Activated T-helper 2 cell treated with anti-CD3 and anti-CD28 coated beads, Interferon-gamma antibody, Interleukin-2, Interleukin-4, amounts not matched to agents 10 μg/mL and 5 μg/mL and 100 μg/mL, durations not matched to agents 14 hours and 24 hours and 36 hours (primary cell): ENCODE measurements around the gene TMCO2. TPM values are rescaled to one million over a fixed set of nuclear protein-coding genes. Genes with fewer than 3 reads are reported as not detected.
"Not testable (repeated sequence)": the region's sequence is repeated elsewhere in the genome, so short reads cannot be mapped to it uniquely, and the experiment has no call there.

Source experiments
- DNase-seq: peaks from one replicate; pipeline ENCODE4 v3.0.0; 2021; ENCODE audit warnings: low spot score
- H3K27ac Mint-ChIP-seq: one replicate; pipeline ENCODE4 v1.8.0; 2021; ENCODE audit warnings: mixed read lengths
- H3K27me3 Mint-ChIP-seq: one replicate; pipeline ENCODE4 v1.8.0; 2021; ENCODE audit warnings: low read depth, mixed read lengths
- H3K36me3 Mint-ChIP-seq: one replicate; pipeline ENCODE4 v1.8.0; 2021; ENCODE audit warnings: low read depth, mixed read lengths
- H3K4me1 Mint-ChIP-seq: one replicate; pipeline ENCODE4 v1.8.0; 2021; ENCODE audit warnings: low read depth, mixed read lengths
- H3K4me3 Mint-ChIP-seq: one replicate; pipeline ENCODE4 v1.8.0; 2021; ENCODE audit warnings: low read depth, mild to moderate bottlenecking, moderate library complexity, mixed read lengths
- H3K9me3 Mint-ChIP-seq: one replicate; pipeline ENCODE4 v1.8.0; 2021; ENCODE audit warnings: mixed read lengths
- intact Hi-C: fragments of 100-400 bp; cut with micrococcal nuclease; formaldehyde crosslinking; loops from one replicate; pipeline ENCODE4 v1.15.1; 2023
- total RNA-seq: library from RNA; stranded (reverse); gene quantifications from 2 replicates; pipeline ENCODE4 v1.2.3, GENCODE V29; 2022

Gene TMCO2
- total RNA-seq: not detected in 2 replicates

DNA sequence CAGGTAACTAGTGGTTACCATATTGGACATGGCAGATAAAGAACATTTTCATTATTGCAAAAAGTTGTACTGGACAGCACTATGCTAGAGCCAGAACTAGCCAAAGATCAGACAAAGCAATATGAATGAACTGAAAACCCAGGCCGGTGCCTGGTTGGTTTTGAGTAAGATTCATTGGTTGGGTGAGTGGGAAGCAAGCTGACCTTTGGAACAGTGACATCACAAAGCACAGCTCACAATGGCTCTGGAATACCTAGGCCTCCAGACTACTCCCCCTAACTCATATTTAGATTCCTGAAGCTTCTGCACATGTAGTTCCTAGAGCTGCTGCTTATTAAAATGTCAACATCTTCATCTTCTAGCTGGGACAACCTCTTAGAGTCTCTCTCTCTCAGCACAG, at the start of gene TMCO2:
Gene TMCO2, plus strand, starts transcription at position 283 of the 400 bp plus-strand sequence. Its CDS starts 57 bp downstream, at position 340.
- no peaks in the 10 kb centered on the region for H3K36me3 Mint-ChIP-seq
- no peaks in the 10 kb centered on the region for H3K9me3 Mint-ChIP-seq
- H3K4me1 Mint-ChIP-seq: peaks cover 22% of the 10 kb centered on the region
- intact Hi-C loops: loop anchor here (10.0 kb wide), 1 partner anchor 447 kb away; the partner anchor contains the start of gene NFYC
- H3K4me3 Mint-ChIP-seq: no peak within 1 kb of the TSS
- no peak for DNase-seq
- H3K27ac Mint-ChIP-seq: no peak within 1 kb of the TSS
- no peaks in the 10 kb centered on the region for H3K27me3 Mint-ChIP-seq

DNA sequence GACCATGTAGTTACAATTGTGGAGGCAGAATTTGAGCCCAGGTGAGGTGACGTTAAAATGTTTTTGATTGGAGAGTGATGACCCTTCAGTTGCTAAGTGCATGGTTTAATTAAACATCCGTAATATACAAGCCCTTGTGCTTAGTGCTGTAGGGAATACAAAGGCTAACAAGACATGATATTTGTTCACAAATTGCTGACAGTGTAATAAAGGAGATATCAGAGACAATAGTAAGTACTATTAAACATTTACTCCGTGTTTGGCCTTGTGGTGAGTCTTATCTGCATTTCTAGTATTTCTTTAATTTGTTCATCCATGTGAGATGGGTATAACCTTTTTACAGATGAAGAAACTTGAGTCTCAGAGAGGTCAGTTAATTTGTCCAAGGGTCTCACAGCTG, 48.6 kb upstream of the TMCO2 start:
- peaks cover 5% of the 10 kb centered on the region for H3K4me1 Mint-ChIP-seq
- no peaks in the 10 kb centered on the region for H3K27me3 Mint-ChIP-seq
- no peak for DNase-seq
- H3K4me3 Mint-ChIP-seq: no peak overlapping the region
- H3K9me3 Mint-ChIP-seq: no peaks in the 10 kb centered on the region
- intact Hi-C loops: no loop called here
- peaks cover 51% of the 10 kb centered on the region for H3K36me3 Mint-ChIP-seq
- no peak overlapping the region for H3K27ac Mint-ChIP-seq

DNA sequence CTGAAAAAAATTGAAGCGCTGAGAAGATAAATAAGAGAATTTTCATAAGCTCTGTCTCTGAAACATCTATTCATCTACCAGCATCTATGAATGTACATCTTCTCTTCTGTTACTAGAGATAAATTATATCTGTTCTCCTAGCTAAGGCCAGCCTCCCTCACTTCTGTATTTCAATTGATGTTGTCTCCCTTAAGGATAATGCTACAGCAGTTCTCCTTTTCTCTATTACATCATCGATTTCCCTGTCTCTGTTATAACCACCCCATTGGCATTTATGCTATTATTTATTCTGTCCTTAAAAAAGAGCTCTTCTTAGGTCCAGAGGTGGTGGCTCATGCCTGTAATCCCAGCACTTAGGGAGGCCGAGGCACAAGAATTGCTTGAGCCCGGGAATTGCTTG, 42.9 kb upstream of the TMCO2 start:
- H3K4me3 Mint-ChIP-seq: no peak overlapping the region
- no peak for DNase-seq
- H3K36me3 Mint-ChIP-seq: peaks cover 55% of the 10 kb centered on the region
- no peaks in the 10 kb centered on the region for H3K9me3 Mint-ChIP-seq
- peaks cover 13% of the 10 kb centered on the region for H3K4me1 Mint-ChIP-seq
- intact Hi-C loops: no loop called here
- no peaks in the 10 kb centered on the region for H3K27me3 Mint-ChIP-seq
- peak overlapping the region; percentile 33 for H3K27ac Mint-ChIP-seq

DNA sequence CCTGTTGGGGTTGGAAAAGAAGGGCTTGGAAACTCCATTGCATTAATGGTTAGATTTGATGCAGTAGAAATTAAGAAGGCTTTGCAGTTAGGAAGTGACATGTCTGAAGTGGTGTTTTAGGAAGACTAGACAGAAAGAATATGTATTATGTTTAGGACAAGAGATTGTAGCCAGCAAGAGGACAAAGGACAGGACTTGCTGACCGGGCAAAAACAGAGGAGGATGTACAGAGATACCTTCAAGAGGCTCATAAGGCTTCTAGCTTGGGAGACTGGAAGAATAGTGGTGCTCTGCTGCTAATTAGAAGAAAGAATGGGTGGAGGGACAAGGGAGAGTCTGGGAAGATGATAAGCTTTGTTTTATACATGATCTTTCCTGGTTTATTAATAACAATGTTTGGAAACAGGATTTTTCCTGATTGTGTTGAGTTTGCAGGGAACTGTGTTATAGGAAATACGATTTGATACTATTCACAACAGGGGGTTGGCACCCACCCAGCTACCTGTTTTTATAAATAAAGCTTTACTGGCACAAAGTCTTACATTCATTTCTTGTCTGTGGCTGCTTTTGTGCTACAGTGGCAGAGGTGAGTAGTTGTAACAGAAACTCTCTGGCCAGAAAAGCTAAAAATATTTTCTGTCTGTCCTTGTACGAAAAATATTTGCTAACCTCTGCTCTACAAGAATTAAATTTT, 37.1 kb upstream of the TMCO2 start:
- Mint-ChIP-seq H3K4me1 (peaks cover 23% of the 10 kb centered on the region), H3K27me3 (no peaks in the 10 kb centered on the region), H3K36me3 (peaks cover 70% of the 10 kb centered on the region), H3K9me3 (no peaks in the 10 kb centered on the region), H3K4me3 (no peak overlapping the region), H3K27ac (no peak overlapping the region)
- intact Hi-C loops: no loop called here
- DNase-seq: no peak

DNA sequence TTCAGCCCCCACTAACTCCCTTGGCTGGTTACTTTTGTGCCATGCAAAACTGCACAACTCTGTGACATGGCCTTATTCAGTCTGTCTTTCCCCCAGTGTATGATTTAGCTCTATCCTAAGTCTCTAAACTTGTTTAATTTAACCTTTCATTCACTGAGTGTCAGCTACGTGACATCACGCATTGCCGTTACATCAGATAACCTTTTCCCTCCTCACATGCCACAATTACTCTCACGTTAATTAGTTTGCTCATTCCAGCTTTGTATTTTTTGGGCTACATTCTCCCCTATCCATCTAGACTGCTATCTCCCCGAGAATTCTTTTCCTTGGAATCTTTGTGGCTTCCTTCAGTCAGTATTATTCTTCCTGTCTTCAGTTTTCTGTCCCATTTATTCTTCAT, 29.4 kb upstream of the TMCO2 start:
- no peak overlapping the region for H3K4me3 Mint-ChIP-seq
- no peaks in the 10 kb centered on the region for H3K27me3 Mint-ChIP-seq
- H3K36me3 Mint-ChIP-seq: peaks cover 56% of the 10 kb centered on the region
- DNase-seq: no peak
- intact Hi-C loops: loop anchor here (2.0 kb wide), 1 partner anchor 14 kb away; no protein-coding TSS in a partner anchor
- H3K9me3 Mint-ChIP-seq: no peaks in the 10 kb centered on the region
- peak overlapping the region; percentile 11 for H3K27ac Mint-ChIP-seq
- peaks cover 35% of the 10 kb centered on the region for H3K4me1 Mint-ChIP-seq

DNA sequence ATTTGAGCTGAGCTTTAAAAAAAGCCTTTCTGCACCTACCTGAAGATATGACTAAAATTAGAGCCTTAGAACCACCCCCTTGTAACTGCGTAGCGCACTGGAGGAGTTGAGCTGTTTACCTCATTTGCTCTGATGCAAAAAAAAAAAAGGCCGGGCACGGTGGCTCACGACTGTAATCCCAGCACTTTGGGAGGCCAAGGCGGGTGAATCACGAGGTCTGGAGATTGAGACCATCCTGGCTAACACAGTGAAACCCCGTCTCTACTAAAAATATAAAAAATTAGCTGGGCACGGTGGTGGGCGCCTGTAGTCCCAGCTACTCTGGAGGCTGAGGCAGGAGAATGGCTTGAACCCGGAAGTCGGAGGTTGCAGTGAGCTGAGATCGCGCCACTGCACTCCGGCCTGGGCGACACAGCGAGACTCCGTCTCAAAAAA, 26.2 kb upstream of the TMCO2 start:
- H3K27me3 Mint-ChIP-seq, intact Hi-C loops, H3K9me3 Mint-ChIP-seq, DNase-seq, H3K4me3 Mint-ChIP-seq, H3K27ac Mint-ChIP-seq: not testable (repeated sequence)
- Mint-ChIP-seq H3K36me3 (peaks cover 46% of the 10 kb centered on the region), H3K4me1 (peaks cover 28% of the 10 kb centered on the region)

DNA sequence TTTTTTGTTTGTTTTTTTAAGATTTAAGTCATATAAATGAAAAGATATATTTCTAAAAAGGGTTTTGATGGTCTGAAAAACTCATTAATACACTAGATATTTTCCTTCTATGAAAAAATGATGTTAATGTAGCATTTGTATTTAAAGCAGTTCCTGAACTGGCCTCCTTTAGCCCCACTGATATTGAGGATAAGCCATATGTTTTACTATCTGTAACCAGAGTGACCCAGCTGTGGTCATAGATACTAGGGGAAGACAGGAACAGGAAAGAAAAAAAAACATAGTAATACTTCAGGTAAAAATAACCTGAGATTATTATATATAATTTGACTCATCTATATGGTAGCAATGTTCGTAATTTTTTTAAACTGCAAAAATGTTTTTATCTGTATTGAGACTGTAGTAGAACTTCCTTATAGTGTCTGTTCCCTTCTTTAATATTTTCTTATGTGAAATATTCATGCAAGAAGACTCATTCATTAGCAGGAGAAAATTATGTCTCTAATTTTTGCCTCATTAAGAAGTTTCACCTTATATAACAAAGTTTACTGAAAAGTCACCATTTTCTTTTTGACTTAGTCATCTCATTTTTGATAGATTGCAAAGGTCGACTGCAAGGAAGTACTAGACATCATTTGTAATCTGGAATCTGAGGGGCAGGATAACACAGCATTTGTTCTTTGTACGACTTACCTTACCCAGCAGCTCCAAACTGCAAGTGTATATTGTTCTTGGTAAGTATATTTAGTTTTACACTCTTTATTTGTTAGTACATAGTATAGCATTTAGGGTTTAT, 25.6 kb upstream of the TMCO2 start:
- intact Hi-C loops: loop anchor here (2.0 kb wide), 1 partner anchor 43 kb away; no protein-coding TSS in a partner anchor
- Mint-ChIP-seq H3K4me1 (peaks cover 27% of the 10 kb centered on the region), H3K27ac (no peak overlapping the region), H3K9me3 (no peaks in the 10 kb centered on the region), H3K36me3 (peaks cover 43% of the 10 kb centered on the region), H3K27me3 (no peaks in the 10 kb centered on the region), H3K4me3 (no peak overlapping the region)
- no peak for DNase-seq

DNA sequence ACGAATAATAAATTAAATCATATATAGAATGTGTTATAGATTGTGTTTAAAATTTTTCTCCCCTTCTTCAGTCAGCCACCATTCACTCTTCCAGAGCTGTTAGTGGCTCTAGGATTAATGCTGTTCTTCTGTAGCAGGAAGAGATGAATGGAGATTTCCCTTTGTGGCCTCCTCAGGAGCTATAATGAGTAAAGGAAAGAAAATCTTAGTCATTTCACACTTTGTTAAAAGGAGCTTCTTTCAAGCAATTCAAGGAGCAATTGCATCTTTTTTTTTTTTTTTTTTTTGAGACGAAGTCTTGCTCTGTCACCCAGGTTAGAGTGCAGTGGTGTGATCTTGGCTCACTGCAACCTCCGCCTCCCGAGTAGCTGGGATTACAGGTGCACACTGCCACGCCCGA, 23.7 kb upstream of the TMCO2 start:
- Mint-ChIP-seq H3K9me3 (no peaks in the 10 kb centered on the region), H3K4me3 (no peak overlapping the region), H3K36me3 (peaks cover 46% of the 10 kb centered on the region), H3K27ac (no peak overlapping the region), H3K27me3 (no peaks in the 10 kb centered on the region), H3K4me1 (peaks cover 23% of the 10 kb centered on the region)
- intact Hi-C loops: no loop called here
- no peak for DNase-seq

DNA sequence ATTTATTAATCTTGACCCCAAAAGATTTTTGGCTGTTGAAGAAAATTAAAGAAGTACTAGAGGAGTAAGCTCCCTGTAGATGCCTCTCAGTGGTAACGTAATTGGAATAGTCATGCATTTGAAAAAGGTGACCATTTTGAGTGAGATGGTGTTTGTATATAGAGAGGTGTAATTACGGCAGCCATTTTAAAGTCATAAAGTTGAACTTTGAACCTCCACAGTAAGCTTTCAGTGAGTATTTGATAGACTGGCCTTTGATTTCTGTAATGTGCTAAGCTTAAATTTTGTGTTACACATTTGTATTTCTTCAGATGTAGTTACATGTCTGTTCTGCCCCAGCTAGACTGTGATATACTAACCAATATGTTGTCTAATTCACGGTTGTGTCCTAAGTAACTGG, 21.5 kb upstream of the TMCO2 start:
- Mint-ChIP-seq H3K36me3 (peaks cover 49% of the 10 kb centered on the region), H3K27ac (no peak overlapping the region), H3K9me3 (no peaks in the 10 kb centered on the region), H3K4me1 (peaks cover 28% of the 10 kb centered on the region), H3K27me3 (no peaks in the 10 kb centered on the region), H3K4me3 (no peak overlapping the region)
- intact Hi-C loops: no loop called here
- no peak for DNase-seq

DNA sequence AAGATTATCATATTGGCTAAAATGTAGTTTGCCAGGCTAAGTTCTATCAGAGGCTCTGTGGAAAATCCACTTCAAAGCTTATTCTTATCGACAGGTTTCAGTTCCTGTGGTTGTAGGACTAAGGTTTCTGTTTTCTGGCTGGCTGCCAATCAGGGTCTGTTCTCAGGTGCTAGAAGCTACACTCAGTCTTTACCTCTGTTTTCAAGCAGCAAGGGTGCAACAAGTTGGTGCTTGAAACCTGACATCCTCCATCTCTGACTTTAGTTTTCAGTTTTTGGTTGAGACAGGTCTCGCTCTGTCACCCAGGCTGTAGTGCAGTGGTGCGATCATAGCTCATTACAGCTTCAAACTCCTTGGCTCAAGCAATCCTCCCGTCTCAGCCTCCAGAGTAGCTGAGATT, 15.3 kb upstream of the TMCO2 start:
- H3K27ac Mint-ChIP-seq: peak overlapping the region; percentile 58
- H3K4me3 Mint-ChIP-seq: no peak overlapping the region
- peak; percentile 80 for DNase-seq
- H3K27me3 Mint-ChIP-seq: no peaks in the 10 kb centered on the region
- intact Hi-C loops: loop anchor here (1.0 to 2.0 kb wide), 4 partner anchors 9 to 38 kb away; no protein-coding TSS in a partner anchor
- H3K9me3 Mint-ChIP-seq: no peaks in the 10 kb centered on the region
- peaks cover 44% of the 10 kb centered on the region for H3K4me1 Mint-ChIP-seq
- H3K36me3 Mint-ChIP-seq: peaks cover 79% of the 10 kb centered on the region

DNA sequence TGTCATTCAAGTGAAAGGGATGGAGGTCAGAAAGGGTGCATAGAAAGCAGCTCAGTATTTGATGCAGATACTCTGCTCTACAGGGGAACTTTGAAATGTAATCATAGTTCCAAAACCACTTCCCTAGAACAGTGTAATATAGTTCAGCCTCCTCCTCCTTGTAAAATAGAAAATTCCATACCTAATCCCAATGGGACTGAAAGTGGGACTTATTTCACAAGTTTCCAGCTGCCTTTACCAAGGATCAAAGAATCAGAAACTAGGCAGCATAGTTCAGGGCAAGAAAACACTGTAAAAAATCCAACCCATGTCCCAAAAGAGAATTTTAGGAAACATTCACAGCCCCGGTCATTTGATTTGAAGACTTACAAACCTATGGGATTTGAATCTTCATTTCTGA, 8.1 kb upstream of the TMCO2 start:
- Mint-ChIP-seq H3K4me1 (peaks cover 61% of the 10 kb centered on the region), H3K4me3 (no peak overlapping the region), H3K9me3 (no peaks in the 10 kb centered on the region), H3K27ac (no peak overlapping the region), H3K36me3 (peaks cover 61% of the 10 kb centered on the region), H3K27me3 (no peaks in the 10 kb centered on the region)
- intact Hi-C loops: loop anchor here (2.0 to 10.0 kb wide), 3 partner anchors 53 to 455 kb away; partner anchors contain the start of genes COL9A2 and NFYC
- no peak for DNase-seq

DNA sequence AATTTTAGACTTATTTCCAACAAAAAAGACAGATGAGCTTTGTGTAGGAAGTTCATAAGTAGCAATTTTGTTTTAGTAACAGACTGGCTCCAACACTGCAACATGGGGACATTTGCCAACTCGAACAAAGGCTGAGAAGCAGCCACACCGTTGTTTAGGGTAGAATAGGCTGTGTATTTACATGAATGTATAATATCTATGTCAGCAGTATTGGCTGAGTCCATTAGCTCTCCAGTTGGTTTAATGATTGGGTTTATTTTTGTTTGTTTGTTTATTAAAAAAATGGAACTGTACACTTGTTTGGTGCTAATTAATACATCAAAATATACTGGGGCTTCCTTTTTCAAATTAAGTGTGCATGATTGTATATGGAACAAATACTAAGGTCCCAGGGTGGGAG, 7.3 kb upstream of the TMCO2 start:
- intact Hi-C loops: loop anchor here (2.0 to 10.0 kb wide), 3 partner anchors 54 to 454 kb away; partner anchors contain the start of genes COL9A2 and NFYC
- Mint-ChIP-seq H3K36me3 (peaks cover 53% of the 10 kb centered on the region), H3K4me3 (no peak overlapping the region), H3K4me1 (peaks cover 63% of the 10 kb centered on the region), H3K9me3 (no peaks in the 10 kb centered on the region), H3K27ac (peak overlapping the region; percentile 8), H3K27me3 (no peaks in the 10 kb centered on the region)
- DNase-seq: no peak

DNA sequence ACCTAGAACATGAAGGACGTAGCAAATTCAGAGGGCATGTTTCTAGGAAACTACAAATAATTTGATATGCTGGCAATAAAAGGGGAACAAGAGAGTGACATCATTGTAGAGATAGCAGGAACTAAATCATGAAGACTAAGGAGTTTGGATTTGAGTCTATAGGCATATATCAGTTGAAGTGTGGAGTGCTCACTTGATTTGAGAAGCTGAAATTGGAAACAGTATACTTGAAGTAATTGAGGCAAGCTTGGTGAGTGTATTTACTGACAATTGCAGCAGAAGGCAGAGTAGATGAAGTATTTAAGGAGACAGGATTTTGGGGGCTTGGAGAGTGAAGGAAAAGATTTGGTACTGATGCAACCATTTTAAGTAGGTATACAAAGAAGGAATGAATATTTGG, 6.4 kb upstream of the TMCO2 start:
- Mint-ChIP-seq H3K27me3 (no peaks in the 10 kb centered on the region), H3K9me3 (no peaks in the 10 kb centered on the region), H3K36me3 (peaks cover 44% of the 10 kb centered on the region), H3K4me1 (peaks cover 59% of the 10 kb centered on the region), H3K4me3 (peak overlapping the region; percentile 59), H3K27ac (peak overlapping the region; percentile 83)
- DNase-seq: no peak
- intact Hi-C loops: loop anchor here (1.0 to 10.0 kb wide), 6 partner anchors 9 to 453 kb away; partner anchors contain the start of genes COL9A2 and NFYC
